GM18873 (cell line): ENCODE results near the gene ADD1.
"Not testable (repeated sequence)": the region's sequence is repeated elsewhere in the genome, so short reads cannot be mapped to it uniquely, and the experiment has no call there.

ENCODE experiments used
- ATAC-seq: cut with Tn5 transposase; IDR thresholded peaks from one replicate; pipeline ENCODE4 v1.9.1; 2021; ENCODE audit warnings: mild to moderate bottlenecking, moderate library complexity, moderate number of reproducible peaks; ENCODE audit not compliant: unreplicated experiment, low FRiP score

The ADD1 gene

GRCh38 chr4:2960450-2960849 is 116.8 kb downstream of the ADD1 start:
- ATAC-seq = not testable (repeated sequence)

GRCh38 chr4:2961421-2961810 is 117.8 kb downstream of the ADD1 start:
- no peak for ATAC-seq

GRCh38 chr4:2961811-2962441 is 118.3 kb downstream of the ADD1 start:
- no peak for ATAC-seq

GRCh38 chr4:2962614-2963174 is 119.0 kb downstream of the ADD1 start:
- ATAC-seq = peak; percentile 21

GRCh38 chr4:2963175-2963965 is 119.7 kb downstream of the ADD1 start, which contains the start of the genes GRK4 and NOP14:
Gene GRK4 (plus strand): TSS chr4:2963571. CDS start chr4:2964071, 500 bp downstream.
Gene NOP14 (minus strand): TSS chr4:2963406. CDS start chr4:2963319, 87 bp downstream.
- peak; percentile 82 for ATAC-seq

- ATAC-seq = no peak
These were observed 120.4 kb downstream of the ADD1 start for GRCh38 chr4:2963966-2964471.

GRCh38 chr4:2964706-2965258 is 121.1 kb downstream of the ADD1 start:
- no peak for ATAC-seq

GRCh38 chr4:2965262-2965661 is 121.6 kb downstream of the ADD1 start:
- ATAC-seq = no peak

GRCh38 chr4:2968381-2968780 is 124.7 kb downstream of the ADD1 start:
- no peak for ATAC-seq

- ATAC-seq = no peak
These were observed 127.6 kb downstream of the ADD1 start for GRCh38 chr4:2971275-2971674.

- ATAC-seq = no peak
These were observed 133.8 kb downstream of the ADD1 start for GRCh38 chr4:2977211-2978088.
